ENCODE measurements around the gene PDLIM7. TPM values are rescaled to one million over a fixed set of nuclear protein-coding genes. Genes with fewer than 3 reads are reported as not detected.

PDLIM7 gene
- total and polyA plus RNA-seq, 10 of the 15 experiments (the other 5 are each of a cell fraction or from before 2014, with no cell fraction given) = 0.82 to 36.6 (median 19.3) TPM

GRCh38 chr5:177495243-177496060, 2.0 kb downstream of the PDLIM7 start:
- Histone ChIP-seq H3K4me3 (no peak overlapping the region; the same call in 1 of the 2 replicates), H3K9ac (ENCODE audit: control insufficient read depth, insufficient read depth, low read length) (peak overlapping the region; percentile 10; the same call in 1 of the 2 replicates), H4K20me1 (ENCODE audit: control insufficient read depth, insufficient read depth) (no peaks in the 10 kb centered on the region), H3K27ac (ENCODE audit: control insufficient read depth, insufficient read depth) (peak overlapping the region; percentile 69), H3K9me3 (replicated peaks; ENCODE audit: control insufficient read depth, insufficient read depth, low read length) (no peaks in the 10 kb centered on the region), H2AFZ (ENCODE audit: control insufficient read depth, low read depth, low read length) (no peak overlapping the region), H3K4me2 (ENCODE audit: control insufficient read depth, insufficient read depth) (peak overlapping the region; percentile 90), H3K27me3 (replicated peaks in 1 of 2; ENCODE audit: control insufficient read depth in 2 of 2, insufficient read depth in 2 of 2, low read length in 1 of 2) (no peaks in the 10 kb centered on the region; a peak in 1 of 4 replicates), H3K79me2 (ENCODE audit: control insufficient read depth, insufficient read depth, low read length) (peaks cover 6% of the 10 kb centered on the region), H3K36me3 (ENCODE audit: control insufficient read depth in 2 of 2, insufficient read depth in 2 of 2, low read length in 1 of 2) (peaks cover 0 to 4% of the 10 kb centered on the region in 2 experiments; a peak in 2 of 4 replicates), H3K4me1 (ENCODE audit: control insufficient read depth, insufficient read depth, low read length) (peaks cover 26% of the 10 kb centered on the region)
- ChIA-PET SMC1A (ENCODE audit: uncharacterized antibody, unreplicated experiment) (interaction anchor here (0.7 to 2.2 kb wide), 6 partner anchors 15 to 185 kb away, joined by 3 to 11 read pairs (median 4); no protein-coding TSS in a partner anchor), CTCF (interaction anchor here (0.6 to 4.9 kb wide), 14 partner anchors 13 to 835 kb away, joined by 3 to 36 read pairs (median 5); partner anchors contain the start of gene DOK3), POLR2A (interaction anchor here (1.0 to 4.2 kb wide), 4 partner anchors 11 to 106 kb away, joined by 3 to 18 read pairs (median 6); no protein-coding TSS in a partner anchor), RAD21 (ENCODE audit: unreplicated experiment) (interaction anchor here (1.1 to 2.8 kb wide), 9 partner anchors 13 to 184 kb away, joined by 3 to 17 read pairs (median 4); partner anchors contain the start of gene MXD3)
- FAIRE-seq (no peak), DNase-seq (ENCODE audit: low read depth, low spot score) (no peak), ATAC-seq (peak; percentile 32)
- 58% methylated on average over 13 of the region's 14 CpGs for WGBS (ENCODE audit: insufficient coverage, insufficient replicate concordance, low lambda C conversion rate, missing lambda C conversion rate)
- in situ Hi-C loops (cut with MboI) (no loop called here), intact Hi-C loops (cut with micrococcal nuclease; ENCODE audit: unreplicated experiment) (no loop called here)
- TSS peak; percentile 65 for BruUV-seq (replicated peaks)
- TF ChIP-seq GATAD2B (conservative IDR thresholded peaks at IDR 0.05; ENCODE audit: low read depth) = no peak
- peak; percentile 33; the same call in 1 of the 2 replicates for TF ChIP-seq NR2C1 (IDR thresholded peaks at IDR 0.05)
- no peak for TF ChIP-seq ZNF687 (IDR thresholded peaks at IDR 0.05)
- TF ChIP-seq, protein P1, sequence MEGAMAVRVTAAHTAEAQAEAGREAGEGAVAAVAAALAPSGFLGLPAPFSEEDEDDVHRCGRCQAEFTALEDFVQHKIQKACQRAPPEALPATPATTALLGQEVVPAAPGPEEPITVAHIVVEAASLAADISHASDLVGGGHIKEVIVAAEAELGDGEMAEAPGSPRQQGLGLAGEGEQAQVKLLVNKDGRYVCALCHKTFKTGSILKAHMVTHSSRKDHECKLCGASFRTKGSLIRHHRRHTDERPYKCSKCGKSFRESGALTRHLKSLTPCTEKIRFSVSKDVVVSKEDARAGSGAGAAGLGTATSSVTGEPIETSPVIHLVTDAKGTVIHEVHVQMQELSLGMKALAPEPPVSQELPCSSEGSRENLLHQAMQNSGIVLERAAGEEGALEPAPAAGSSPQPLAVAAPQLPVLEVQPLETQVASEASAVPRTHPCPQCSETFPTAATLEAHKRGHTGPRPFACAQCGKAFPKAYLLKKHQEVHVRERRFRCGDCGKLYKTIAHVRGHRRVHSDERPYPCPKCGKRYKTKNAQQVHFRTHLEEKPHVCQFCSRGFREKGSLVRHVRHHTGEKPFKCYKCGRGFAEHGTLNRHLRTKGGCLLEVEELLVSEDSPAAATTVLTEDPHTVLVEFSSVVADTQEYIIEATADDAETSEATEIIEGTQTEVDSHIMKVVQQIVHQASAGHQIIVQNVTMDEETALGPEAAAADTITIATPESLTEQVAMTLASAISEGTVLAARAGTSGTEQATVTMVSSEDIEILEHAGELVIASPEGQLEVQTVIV (IDR thresholded peaks at IDR 0.05; ENCODE audit: borderline replicate concordance, partially characterized antibody) = no peak
- TF ChIP-seq POLR2A (IDR thresholded peaks at IDR 0.05; ENCODE audit: low read depth, low read length) = 0 out of 2 replicates have a peak, but pooled peaks have one; percentile 2
- no peak for TF ChIP-seq BCLAF1 (IDR thresholded peaks at IDR 0.05)
- no peak for TF ChIP-seq MTA2 (IDR thresholded peaks at IDR 0.05; ENCODE audit: low read depth)
- no peak for TF ChIP-seq YBX1 (IDR thresholded peaks at IDR 0.05)
- TF ChIP-seq CHD2 (IDR thresholded peaks at IDR 0.05; ENCODE audit: borderline replicate concordance, low read depth, low read length) = no peak
- TF ChIP-seq, protein P2, sequence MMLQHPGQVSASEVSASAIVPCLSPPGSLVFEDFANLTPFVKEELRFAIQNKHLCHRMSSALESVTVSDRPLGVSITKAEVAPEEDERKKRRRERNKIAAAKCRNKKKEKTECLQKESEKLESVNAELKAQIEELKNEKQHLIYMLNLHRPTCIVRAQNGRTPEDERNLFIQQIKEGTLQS (IDR thresholded peaks at IDR 0.05; ENCODE audit: borderline replicate concordance, extremely low read depth, low read depth, low read length) = no peak

All from GM12878 (cell line).